Prostate gland (tissue), 2 donors: ENCODE results near the gene SNX4. TPM values are rescaled to one million over a fixed set of nuclear protein-coding genes. Genes with fewer than 3 reads are reported as not detected.

Experiments used
- DNase-seq: peaks from one replicate; pipeline ENCODE4 v3.0.0-alpha.2; 2019; ENCODE audit warnings: low spot score
- H3K27ac ChIP-seq, 2 donors: fragments of 200-600 bp; sonication (generic); 2 replicates each; pipeline ENCODE4 v1.5.1; 2017 to 2019
- H3K27me3 ChIP-seq: fragments of 200-600 bp; sonication (generic); replicated peaks from 2 replicates; pipeline ENCODE4 v1.5.1; 2019; ENCODE audit not compliant: insufficient read depth
- H3K36me3 ChIP-seq, 2 donors: fragments of 200-600 bp; sonication (generic); 1 replicate in 1 of 2; 2 replicates in 1 of 2; pipeline versions ENCODE4 v1.5.1 to v1.8.1; 2017 to 2019
- H3K4me1 ChIP-seq: fragments of 200-600 bp; sonication (generic); replicated peaks from 2 replicates; pipeline ENCODE4 v1.5.1; 2019
- H3K4me3 ChIP-seq, 2 donors: fragments of 200-600 bp; sonication (generic); 2 replicates each; pipeline ENCODE4 v1.5.1; 2017 to 2019
- H3K9me3 ChIP-seq: fragments of 200-600 bp; sonication (generic); 2 replicates; pipeline ENCODE4 v1.5.1; 2017
- POLR2A ChIP-seq: fragments of 450-650 bp; IDR thresholded peaks from one replicate; pipeline ENCODE4 v1.6.1; 2016; ENCODE audit warnings: antibody characterized with exemption, mild to moderate bottlenecking
- POLR2AphosphoS5 ChIP-seq: sonication (generic); formaldehyde crosslinking; IDR thresholded peaks from one replicate; pipeline ENCODE4 v1.6.1; 2017; ENCODE audit warnings: antibody characterized with exemption
- WGBS: methylation state at CpG from one replicate; pipeline ENCODE4 v1.1.5; 2018; 5-methylcytosine and 5-hydroxymethylcytosine counted together
- intact Hi-C: fragments of 100-400 bp; cut with DNase I; formaldehyde crosslinking; loops from one replicate; pipeline ENCODE4 v1.14.2; 2022
- total RNA-seq, 2 donors: library from RNA; depleted of rRNA; stranded (reverse); fragments of >200 nt; gene quantifications; one replicate each; pipeline ENCODE4 v1.1.0, GENCODE V29; 2016
- TF ChIP-seq, protein P1 (sequence below), 4 experiments: fragments of 200-600 bp in 2 of 4; fragments of 450-650 bp in 2 of 4; sonication (generic) in 2 of 4; IDR thresholded peaks; 1 replicate in 3 of 4; 2 replicates in 1 of 4; pipeline ENCODE4 v1.5.1; 2016 to 2019; ENCODE audit warnings: antibody characterized with exemption in 4 of 4, mild to moderate bottlenecking in 2 of 4, moderate library complexity in 2 of 4

Gene SNX4
- total RNA-seq, 2 donors from 2014 or later, result 50.7 to 60.0 TPM

DNA sequence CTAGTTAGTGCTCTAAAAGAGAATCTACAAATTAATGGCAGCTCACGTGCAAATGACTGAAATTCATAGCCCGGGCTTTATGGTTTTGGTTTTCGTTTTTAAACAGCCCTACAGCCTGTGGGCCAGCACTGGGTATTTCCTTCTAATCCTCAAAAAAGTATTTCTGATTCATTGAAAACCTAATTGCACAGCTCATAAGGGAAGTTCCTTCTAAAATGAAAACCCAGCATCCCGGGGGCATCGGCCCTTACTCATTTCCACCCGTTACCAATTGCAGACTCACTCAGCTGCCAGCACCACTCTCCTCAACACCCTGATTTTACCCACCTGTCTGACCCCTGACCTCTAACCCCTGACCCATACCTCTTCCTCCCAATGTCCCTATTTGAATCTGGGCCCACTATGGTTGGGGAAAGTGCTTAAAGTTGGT is 85.4 kb downstream of the SNX4 start:
- DNase-seq, result no peak
- no peaks in the 10 kb centered on the region for H3K9me3 ChIP-seq
- intact Hi-C loops, result loop anchor here (5.0 to 10.0 kb wide), 3 partner anchors 270 to 670 kb away; no protein-coding TSS in a partner anchor
- H3K36me3 ChIP-seq, result no peaks in the 10 kb centered on the region
- WGBS, result 92% methylated on average over 6 of the region's 6 CpGs
- no peaks in the 10 kb centered on the region for H3K4me1 ChIP-seq
- H3K27ac ChIP-seq, result no peak overlapping the region
- TF ChIP-seq, protein P1, sequence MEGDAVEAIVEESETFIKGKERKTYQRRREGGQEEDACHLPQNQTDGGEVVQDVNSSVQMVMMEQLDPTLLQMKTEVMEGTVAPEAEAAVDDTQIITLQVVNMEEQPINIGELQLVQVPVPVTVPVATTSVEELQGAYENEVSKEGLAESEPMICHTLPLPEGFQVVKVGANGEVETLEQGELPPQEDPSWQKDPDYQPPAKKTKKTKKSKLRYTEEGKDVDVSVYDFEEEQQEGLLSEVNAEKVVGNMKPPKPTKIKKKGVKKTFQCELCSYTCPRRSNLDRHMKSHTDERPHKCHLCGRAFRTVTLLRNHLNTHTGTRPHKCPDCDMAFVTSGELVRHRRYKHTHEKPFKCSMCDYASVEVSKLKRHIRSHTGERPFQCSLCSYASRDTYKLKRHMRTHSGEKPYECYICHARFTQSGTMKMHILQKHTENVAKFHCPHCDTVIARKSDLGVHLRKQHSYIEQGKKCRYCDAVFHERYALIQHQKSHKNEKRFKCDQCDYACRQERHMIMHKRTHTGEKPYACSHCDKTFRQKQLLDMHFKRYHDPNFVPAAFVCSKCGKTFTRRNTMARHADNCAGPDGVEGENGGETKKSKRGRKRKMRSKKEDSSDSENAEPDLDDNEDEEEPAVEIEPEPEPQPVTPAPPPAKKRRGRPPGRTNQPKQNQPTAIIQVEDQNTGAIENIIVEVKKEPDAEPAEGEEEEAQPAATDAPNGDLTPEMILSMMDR (IDR thresholded peaks at IDR 0.05), result no peak
- TF ChIP-seq POLR2A (no peak), POLR2AphosphoS5 (no peak)
- H3K27me3 ChIP-seq, result no peaks in the 10 kb centered on the region
- H3K4me3 ChIP-seq, result no peak overlapping the region

DNA sequence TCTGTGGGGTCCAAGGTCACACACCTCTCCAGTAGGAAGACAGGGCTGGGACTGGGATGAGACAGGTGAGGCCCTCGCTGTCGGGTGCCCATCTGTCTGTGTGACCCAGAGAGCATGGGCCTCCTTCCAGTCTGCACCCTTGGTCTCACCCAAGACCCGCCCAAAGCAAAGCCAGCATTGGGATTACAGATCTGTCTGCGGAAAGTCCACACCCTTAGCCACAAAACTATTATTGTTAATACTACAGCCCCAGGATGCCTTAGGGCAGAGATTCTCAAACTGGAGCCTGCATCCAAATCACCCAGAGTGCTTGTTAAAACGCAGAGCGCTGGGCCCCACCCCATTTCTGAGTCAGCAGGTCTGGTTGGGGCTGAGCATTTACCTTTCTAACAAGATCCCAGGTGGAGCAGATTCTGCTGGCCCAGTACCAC is 86.4 kb downstream of the SNX4 start:
- no peaks in the 10 kb centered on the region for H3K27me3 ChIP-seq
- 82% methylated on average over 6 of the region's 6 CpGs for WGBS
- no peak overlapping the region for H3K4me3 ChIP-seq
- H3K27ac ChIP-seq, result no peak overlapping the region
- TF ChIP-seq, protein P1 (IDR thresholded peaks at IDR 0.05), result no peak
- H3K4me1 ChIP-seq, result no peaks in the 10 kb centered on the region
- DNase-seq, result peak; percentile 5
- intact Hi-C loops, result loop anchor here (10.0 kb wide), 2 partner anchors 269 to 669 kb away; no protein-coding TSS in a partner anchor
- no peaks in the 10 kb centered on the region for H3K36me3 ChIP-seq
- no peaks in the 10 kb centered on the region for H3K9me3 ChIP-seq

DNA sequence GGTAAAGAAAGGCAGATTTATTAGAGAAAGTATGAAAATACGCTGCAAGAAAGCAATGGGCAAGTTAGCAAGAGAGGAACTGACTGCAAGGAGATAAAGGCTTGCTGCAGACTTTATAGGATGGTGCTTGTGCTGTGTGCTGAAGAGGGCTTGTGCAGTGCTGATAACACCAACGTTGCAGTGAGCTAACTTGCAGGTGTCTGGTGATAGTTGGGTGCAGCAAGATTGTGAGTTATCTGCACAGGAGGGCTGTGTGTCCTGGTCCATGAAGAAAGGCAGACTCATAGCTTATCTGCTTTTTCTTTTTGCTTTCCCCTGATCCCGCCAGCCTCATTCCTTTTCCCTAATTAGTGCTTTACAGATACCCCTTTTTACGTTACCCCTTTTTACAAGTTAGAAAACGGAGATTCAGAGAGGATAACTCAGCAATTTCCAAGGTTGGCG is 86.9 kb downstream of the SNX4 start:
- Histone ChIP-seq H3K27me3 (no peaks in the 10 kb centered on the region), H3K27ac (no peak overlapping the region), H3K4me3 (no peak overlapping the region), H3K9me3 (no peaks in the 10 kb centered on the region), H3K36me3 (no peaks in the 10 kb centered on the region), H3K4me1 (no peaks in the 10 kb centered on the region)
- no peak for DNase-seq
- WGBS, result 85% methylated on average over 6 of the region's 6 CpGs
- intact Hi-C loops, result loop anchor here (10.0 kb wide), 2 partner anchors 268 to 668 kb away; no protein-coding TSS in a partner anchor
- TF ChIP-seq POLR2AphosphoS5 (no peak), POLR2A (no peak)
- TF ChIP-seq, protein P1 (IDR thresholded peaks at IDR 0.05), result no peak

DNA sequence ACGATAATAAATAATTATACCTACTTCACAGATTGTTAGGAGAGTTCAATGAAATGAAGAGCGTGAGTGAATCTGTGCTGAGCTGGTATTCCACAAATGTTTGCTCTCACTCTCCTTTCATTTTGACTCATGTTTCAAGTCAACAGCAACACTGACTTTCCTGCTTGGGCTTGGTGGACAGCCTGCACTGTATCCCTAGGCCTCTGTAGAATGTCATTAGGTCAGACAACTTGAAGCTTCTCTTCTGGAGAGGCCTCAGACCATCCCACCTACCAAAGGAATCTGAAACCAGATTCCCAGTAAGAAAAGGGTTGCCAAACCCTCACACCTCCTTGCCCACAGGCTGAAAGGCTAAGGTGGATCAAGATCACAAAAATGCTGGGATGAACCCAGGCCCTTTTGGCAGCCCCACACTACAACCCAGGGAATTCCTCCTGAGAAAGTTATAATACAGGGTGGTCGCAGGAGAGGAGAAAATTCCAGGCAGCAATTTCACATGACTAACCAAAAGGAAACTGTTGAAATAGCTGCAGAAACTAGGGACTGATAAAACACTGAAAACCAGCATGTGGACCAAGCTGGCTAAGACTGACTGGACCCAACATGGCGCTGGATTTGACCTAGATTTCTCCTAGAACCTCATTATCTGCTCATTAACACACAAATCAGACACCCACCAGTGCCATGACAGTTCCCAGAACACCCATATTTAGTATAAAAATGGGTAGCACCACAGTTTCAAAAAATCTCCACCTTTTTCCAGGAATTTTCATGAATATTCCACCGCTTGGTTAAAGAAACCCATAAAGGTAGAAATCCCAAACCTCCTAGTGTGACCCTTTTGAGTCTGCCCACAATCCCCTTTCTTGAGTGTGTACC is 87.9 kb downstream of the SNX4 start:
- no peaks in the 10 kb centered on the region for H3K9me3 ChIP-seq
- TF ChIP-seq, protein P1 (IDR thresholded peaks at IDR 0.05), result no peak
- TF ChIP-seq POLR2AphosphoS5 (no peak), POLR2A (no peak)
- no peak for DNase-seq
- no peak overlapping the region for H3K4me3 ChIP-seq
- intact Hi-C loops, result loop anchor here (10.0 kb wide), 2 partner anchors 267 to 667 kb away; no protein-coding TSS in a partner anchor
- no peaks in the 10 kb centered on the region for H3K4me1 ChIP-seq
- 91% methylated on average over 5 of the region's 5 CpGs for WGBS
- no peak overlapping the region for H3K27ac ChIP-seq
- no peaks in the 10 kb centered on the region for H3K27me3 ChIP-seq
- H3K36me3 ChIP-seq, result no peaks in the 10 kb centered on the region
